Stimulated activated CD8-positive, alpha-beta memory T cell treated with anti-CD3 and anti-CD28 coated beads, Interleukin-4, amount 100 ng/mL, for 4 hours (primary cell): ENCODE data around the gene COX18.

Source experiments
- DNase-seq, 2 donors: peaks; one replicate each; pipeline ENCODE4 v3.0.0-alpha.2; 2020; ENCODE audit warnings: low read depth in 2 of 2, low spot score in 1 of 2

COX18 gene

GRCh38 chr4:73069338-73070073 is at the start of gene COX18:
TSS of gene COX18 (minus strand) at chr4:73069716. CDS start at chr4:73069649, 67 bp downstream.
- DNase-seq: peak; percentile 88 to 92

GRCh38 chr4:73109493-73109892 is 40.0 kb upstream of the COX18 start:
- DNase-seq: no peak

- no peak for DNase-seq
Measured at GRCh38 chr4:73104695-73105094, 35.2 kb upstream of the COX18 start.

DNA sequence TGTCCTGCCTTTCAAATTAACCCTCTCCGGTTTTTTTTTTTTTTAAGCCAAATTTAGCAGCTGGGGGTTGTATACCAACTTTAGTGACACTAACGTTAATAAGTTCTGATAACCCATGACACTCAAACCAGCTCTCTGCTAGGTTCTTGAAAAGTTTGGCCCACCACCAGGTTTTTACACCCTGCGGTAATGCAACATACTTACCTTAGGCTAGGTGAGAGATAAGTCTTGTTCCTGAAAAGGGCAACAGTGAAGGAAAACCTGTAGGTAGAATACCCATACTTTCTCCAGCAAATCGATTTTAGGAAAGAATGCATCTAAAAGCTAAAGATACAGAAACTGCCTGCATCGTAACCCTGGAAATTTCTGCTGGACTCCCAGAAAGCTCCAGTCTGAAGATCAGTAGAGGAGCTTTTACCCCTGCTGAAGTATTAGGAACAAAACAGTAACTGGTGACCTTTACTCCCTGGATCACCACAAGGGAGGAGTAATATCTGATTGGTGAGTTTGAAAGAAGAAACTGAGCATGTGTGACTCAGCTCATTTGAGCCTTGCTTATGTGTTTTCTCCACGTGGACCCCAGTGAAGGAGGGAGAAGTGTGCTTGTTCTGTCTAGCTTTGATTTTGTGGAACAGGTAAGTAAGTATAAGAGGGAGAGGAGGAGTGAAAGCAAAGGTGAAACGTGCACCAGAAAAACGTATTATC is 34.4 kb upstream of the COX18 start:
- no peak for DNase-seq

DNA sequence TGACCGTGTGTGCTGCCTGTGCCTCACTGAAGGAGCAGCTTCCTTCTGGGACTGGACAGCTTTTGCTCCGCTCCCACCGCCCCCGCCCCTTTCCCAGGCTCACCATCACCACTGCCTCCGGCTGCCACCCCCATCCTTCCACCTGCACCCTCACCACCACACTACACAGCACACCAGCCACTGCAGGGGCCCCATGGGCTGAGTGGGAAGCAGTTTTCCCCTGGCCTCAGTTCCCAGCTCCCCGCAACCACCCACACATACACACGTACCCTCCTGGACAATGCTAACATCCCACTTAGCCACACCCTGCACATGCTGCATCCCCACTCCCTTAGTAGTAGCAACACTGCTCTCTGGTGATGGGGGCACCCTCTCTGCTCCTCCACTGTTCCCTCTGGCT is 29.6 kb upstream of the COX18 start:
- no peak for DNase-seq

DNA sequence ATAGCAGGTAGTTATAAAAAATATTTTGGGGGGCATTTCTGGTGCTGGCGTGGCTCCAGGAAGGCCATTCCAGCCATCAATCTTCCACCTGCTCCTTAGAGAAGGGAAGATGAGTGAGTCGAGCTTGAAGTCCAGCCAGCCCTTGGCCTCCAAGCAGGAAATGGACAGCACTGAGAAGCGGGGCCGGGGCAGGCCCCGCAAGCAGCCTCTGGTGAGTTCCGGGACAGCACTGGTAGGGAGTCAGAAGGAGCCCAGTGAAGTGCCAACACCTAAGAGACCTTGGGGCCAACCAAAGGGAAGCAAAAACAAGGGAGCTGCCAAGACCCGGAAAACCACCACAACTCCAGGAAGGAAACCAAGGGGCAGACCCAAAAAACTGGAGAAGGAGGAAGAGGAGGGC is 29.2 kb upstream of the COX18 start:
- no peak for DNase-seq

GRCh38 chr4:73098016-73098415 is 28.5 kb upstream of the COX18 start:
- DNase-seq: no peak

DNA sequence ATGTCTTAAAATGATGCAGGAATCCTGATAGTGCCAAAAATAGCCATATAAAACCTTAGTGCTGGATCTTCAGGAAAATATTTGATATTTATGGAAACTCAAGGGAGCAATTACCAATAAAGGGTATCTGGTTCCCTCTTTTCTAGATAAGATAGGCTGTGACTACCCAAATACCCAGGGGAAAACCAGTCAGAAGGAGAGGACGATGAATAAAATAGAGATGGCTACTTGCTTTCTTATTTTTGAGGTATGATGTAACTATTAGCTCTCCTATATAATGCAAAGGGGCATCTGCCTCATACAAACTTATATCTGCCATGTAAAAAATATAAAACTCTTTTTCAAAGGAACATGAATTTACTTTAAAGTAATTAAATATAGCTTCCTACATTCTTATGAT is 23.4 kb upstream of the COX18 start:
- no peak for DNase-seq

DNA sequence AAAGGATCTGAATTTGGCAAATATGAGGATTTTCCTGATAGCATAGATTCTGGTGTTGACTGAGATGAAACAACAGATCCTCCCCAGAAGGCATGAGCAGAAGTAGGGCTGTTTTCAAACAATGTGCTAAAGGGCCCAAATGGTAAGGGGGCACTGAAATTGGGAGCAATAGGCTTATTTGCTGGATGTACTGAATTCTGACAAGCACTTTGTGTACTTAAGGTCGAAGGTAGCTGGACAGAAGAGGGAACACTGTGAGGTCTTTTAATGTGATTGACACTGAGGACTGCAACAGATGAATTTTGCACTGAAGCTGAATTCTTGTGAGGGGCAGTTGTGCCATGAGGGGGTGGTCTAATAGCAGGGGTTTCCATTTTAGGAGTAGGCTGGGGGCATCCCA is 21.2 kb upstream of the COX18 start:
- no peak for DNase-seq

DNA sequence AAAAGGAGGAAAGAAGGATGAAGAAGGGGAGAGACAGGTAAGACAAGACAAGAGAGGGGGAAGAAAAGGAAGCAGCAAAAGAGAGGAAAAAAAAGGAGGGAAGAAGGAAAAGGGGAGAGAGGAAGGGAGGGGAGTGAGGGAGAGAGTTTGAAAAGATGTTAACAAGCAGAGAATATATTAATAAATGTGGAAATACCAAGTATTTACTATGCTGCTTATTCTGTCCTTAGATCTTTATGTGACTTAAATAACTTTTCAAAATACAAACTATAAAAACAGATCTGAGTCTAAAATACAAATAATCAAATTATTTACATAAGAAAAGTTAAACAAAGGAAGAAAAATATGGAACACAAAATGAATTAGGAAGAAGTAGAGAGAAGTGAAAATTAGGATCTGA is 18.4 kb upstream of the COX18 start:
- DNase-seq: no peak

- no peak for DNase-seq
Measured at GRCh38 chr4:73086095-73086868, 16.8 kb upstream of the COX18 start.

- DNase-seq: no peak
Measured at GRCh38 chr4:73080789-73081188, 11.3 kb upstream of the COX18 start.

- DNase-seq: no peak
Measured at GRCh38 chr4:73075832-73076231, 6.3 kb upstream of the COX18 start.

- no peak for DNase-seq
Measured at GRCh38 chr4:73070074-73070390, 516 bp upstream of the COX18 start.

DNA sequence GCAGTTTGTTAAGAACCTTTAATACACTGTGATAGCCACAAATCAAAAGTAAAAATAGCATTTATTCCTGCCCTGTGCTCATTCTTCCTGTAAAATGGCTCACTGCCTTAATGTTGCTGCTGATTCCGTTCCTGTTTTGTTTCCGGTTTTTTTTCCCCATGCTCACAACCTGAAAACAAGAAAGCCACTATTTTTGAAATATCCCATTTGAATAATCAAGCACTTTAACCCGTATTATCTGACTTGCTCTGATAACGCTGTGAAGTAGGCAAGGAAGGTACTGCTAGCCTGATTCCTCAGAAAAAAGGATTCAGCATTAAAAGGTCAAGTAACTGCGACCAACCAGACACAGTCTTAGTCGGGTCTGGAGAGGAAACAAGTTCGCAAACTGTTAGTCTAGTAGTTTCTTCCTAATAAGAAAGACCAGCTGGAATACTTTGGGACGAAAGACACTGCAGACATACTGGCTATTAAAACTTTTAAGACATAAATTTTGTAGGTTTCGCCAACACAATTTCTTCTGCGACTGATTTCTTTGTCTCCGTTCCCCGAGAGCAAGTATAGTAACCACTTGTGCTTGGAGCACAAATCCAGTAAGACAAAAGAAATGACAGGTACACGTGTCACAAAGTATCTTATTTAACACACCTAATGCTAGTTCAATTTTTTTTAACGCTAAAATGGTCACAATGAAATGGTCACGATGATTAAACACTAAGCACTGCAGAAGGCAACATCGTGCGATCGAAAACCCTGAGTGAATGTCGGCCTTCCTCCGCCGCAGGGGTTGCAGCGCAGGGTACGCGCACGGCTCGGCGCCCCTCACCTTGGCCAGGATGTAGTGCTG is 802 bp downstream of the COX18 start:
- DNase-seq: no peak

- DNase-seq: no peak
Measured at GRCh38 chr4:73067971-73068394, 1.5 kb downstream of the COX18 start.

GRCh38 chr4:73066928-73067327 is 2.6 kb downstream of the COX18 start:
- DNase-seq: no peak

GRCh38 chr4:73066445-73066844 is 3.1 kb downstream of the COX18 start:
- DNase-seq: no peak

GRCh38 chr4:73064536-73064935 is 5.0 kb downstream of the COX18 start:
- DNase-seq: no peak

GRCh38 chr4:73055241-73055897 is 14.1 kb downstream of the COX18 start:
- no peak for DNase-seq
